Fibroblast of lung (primary cell): ENCODE data around the gene ZNF143.

Source experiments
- CTCF ChIP-seq, 2 donors: IDR thresholded peaks in 1 of 2; conservative IDR thresholded peaks in 1 of 2; 1 replicate in 1 of 2; 2 replicates in 1 of 2; pipeline ENCODE4 v1.5.1; 2011 to 2012; ENCODE audit warnings: low read length in 2 of 2, control low read depth in 1 of 2, inconsistent platforms in 1 of 2, low read depth in 1 of 2, mild to moderate bottlenecking in 1 of 2
- EZH2 ChIP-seq: IDR thresholded peaks from 2 replicates; pipeline ENCODE4 v1.5.1; 2012; ENCODE audit warnings: low read length, control low read depth, mild to moderate bottlenecking; ENCODE audit errors: missing control alignments

GRCh38 chr11:9568854-9569587 is 108.2 kb downstream of the ZNF143 start:
- no peak for TF ChIP-seq CTCF (conservative IDR thresholded peaks at IDR 0.05 in 1 of 2, IDR thresholded peaks at IDR 0.05 in 1 of 2; ENCODE audit: low read depth in 1 of 2, low read length in 2 of 2)
- TF ChIP-seq EZH2 = no peak
